Neural cell (in vitro differentiated cells): ENCODE data around the gene UBE2QL1.

Experiments
- CTCF ChIP-seq: fragments of 450-650 bp; IDR thresholded peaks from 2 replicates; pipeline ENCODE4 v1.5.1; 2014; ENCODE audit warnings: antibody characterized with exemption, mild to moderate bottlenecking, moderate library complexity; ENCODE audit not compliant: poor library complexity, severe bottlenecking
- EP300 ChIP-seq: fragments of 450-650 bp; conservative IDR thresholded peaks from 2 replicates; pipeline ENCODE4 v1.6.1; 2014; ENCODE audit warnings: antibody characterized with exemption, mild to moderate bottlenecking, moderate library complexity; ENCODE audit not compliant: poor library complexity, severe bottlenecking
- EZH2 ChIP-seq: fragments of 200-600, 300-800 bp; shearing (Covaris generic), sonication (generic); IDR thresholded peaks from 2 replicates; pipeline ENCODE4 v1.6.1; 2014; ENCODE audit warnings: antibody characterized with exemption, low read length, borderline replicate concordance, mild to moderate bottlenecking; ENCODE audit not compliant: insufficient read depth, poor library complexity, severe bottlenecking
- RAD21 ChIP-seq: fragments of 450-650 bp; conservative IDR thresholded peaks from 2 replicates; pipeline ENCODE4 v1.6.1; 2014; ENCODE audit warnings: antibody characterized with exemption, mild to moderate bottlenecking, moderate library complexity
- REST ChIP-seq: IDR thresholded peaks from 2 replicates; pipeline ENCODE4 v1.6.1; 2012; ENCODE audit warnings: borderline replicate concordance

GRCh38 chr5:6502421-6502820 lies 53.8 kb downstream of the UBE2QL1 start:
- TF ChIP-seq CTCF (no peak), EZH2 (no peak), EP300 (no peak), REST (no peak), RAD21 (no peak)
